ENCODE results near the gene DGKB.

DNA sequence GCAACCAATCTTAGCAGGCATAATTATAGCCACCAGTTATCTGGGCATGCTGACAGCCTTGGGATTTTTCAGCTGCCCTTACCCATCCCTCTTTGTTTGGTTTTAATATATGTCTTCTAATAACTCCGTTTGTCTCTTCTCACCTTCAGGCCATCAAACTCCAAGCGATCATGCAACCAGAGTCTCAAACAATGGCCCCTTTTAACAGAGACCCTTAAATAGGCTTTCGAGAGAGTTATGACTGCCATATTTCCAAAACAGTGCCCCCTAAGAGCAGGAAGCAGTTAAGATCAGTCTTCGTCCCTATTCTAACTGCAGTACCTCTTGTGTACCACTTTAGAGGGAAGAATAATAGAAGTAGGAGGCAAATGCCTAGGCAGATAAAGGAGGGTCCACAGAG lies 157.5 kb downstream of the DGKB start:
- no peak for TF ChIP-seq CBX8 (IDR thresholded peaks at IDR 0.05)
- no peak for TF ChIP-seq RFX5 (IDR thresholded peaks at IDR 0.05)
- TF ChIP-seq, protein P1, sequence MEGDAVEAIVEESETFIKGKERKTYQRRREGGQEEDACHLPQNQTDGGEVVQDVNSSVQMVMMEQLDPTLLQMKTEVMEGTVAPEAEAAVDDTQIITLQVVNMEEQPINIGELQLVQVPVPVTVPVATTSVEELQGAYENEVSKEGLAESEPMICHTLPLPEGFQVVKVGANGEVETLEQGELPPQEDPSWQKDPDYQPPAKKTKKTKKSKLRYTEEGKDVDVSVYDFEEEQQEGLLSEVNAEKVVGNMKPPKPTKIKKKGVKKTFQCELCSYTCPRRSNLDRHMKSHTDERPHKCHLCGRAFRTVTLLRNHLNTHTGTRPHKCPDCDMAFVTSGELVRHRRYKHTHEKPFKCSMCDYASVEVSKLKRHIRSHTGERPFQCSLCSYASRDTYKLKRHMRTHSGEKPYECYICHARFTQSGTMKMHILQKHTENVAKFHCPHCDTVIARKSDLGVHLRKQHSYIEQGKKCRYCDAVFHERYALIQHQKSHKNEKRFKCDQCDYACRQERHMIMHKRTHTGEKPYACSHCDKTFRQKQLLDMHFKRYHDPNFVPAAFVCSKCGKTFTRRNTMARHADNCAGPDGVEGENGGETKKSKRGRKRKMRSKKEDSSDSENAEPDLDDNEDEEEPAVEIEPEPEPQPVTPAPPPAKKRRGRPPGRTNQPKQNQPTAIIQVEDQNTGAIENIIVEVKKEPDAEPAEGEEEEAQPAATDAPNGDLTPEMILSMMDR (IDR thresholded peaks at IDR 0.05), result no peak

Data from A549 (cell line).